Measurements from ENCODE around the gene IRX6.

Gene IRX6

GRCh38 chr16:55323637-55324271 is at the start of gene IRX6:
Gene IRX6, plus strand, starts transcription at chr16:55324203. Its CDS starts 889 bp downstream, at chr16:55325092.
- no peak for DNase-seq (ENCODE audit: low read depth, low spot score)

GRCh38 chr16:55274391-55274790 is 49.6 kb upstream of the IRX6 start:
- no peak for DNase-seq (ENCODE audit: low read depth, low spot score)

GRCh38 chr16:55275167-55275566 is 48.8 kb upstream of the IRX6 start:
- DNase-seq (ENCODE audit: low read depth, low spot score), result no peak

- no peak for DNase-seq (ENCODE audit: low read depth, low spot score)
Measured at GRCh38 chr16:55275869-55276268, 48.1 kb upstream of the IRX6 start.

GRCh38 chr16:55277536-55277935 is 46.5 kb upstream of the IRX6 start:
- no peak for DNase-seq (ENCODE audit: low read depth, low spot score)

- no peak for DNase-seq (ENCODE audit: low read depth, low spot score)
Measured at GRCh38 chr16:55279598-55279997, 44.4 kb upstream of the IRX6 start.

GRCh38 chr16:55280587-55280986 is 43.4 kb upstream of the IRX6 start:
- DNase-seq (ENCODE audit: low read depth, low spot score), result no peak

- no peak for DNase-seq (ENCODE audit: low read depth, low spot score)
Measured at GRCh38 chr16:55282441-55282840, 41.6 kb upstream of the IRX6 start.

- DNase-seq (ENCODE audit: low read depth, low spot score), result no peak
Measured at GRCh38 chr16:55283812-55284717, 39.9 kb upstream of the IRX6 start.

- DNase-seq (ENCODE audit: low read depth, low spot score), result no peak
Measured at GRCh38 chr16:55284718-55285099, 39.3 kb upstream of the IRX6 start.

- DNase-seq (ENCODE audit: low read depth, low spot score), result no peak
Measured at GRCh38 chr16:55285586-55285985, 38.4 kb upstream of the IRX6 start.

- DNase-seq (ENCODE audit: low read depth, low spot score), result no peak
Measured at GRCh38 chr16:55289353-55289752, 34.6 kb upstream of the IRX6 start.

- DNase-seq (ENCODE audit: low read depth, low spot score), result no peak
Measured at GRCh38 chr16:55291847-55292246, 32.2 kb upstream of the IRX6 start.

GRCh38 chr16:55292491-55292890 is 31.5 kb upstream of the IRX6 start:
- no peak for DNase-seq (ENCODE audit: low read depth, low spot score)

GRCh38 chr16:55294129-55294528 is 29.9 kb upstream of the IRX6 start:
- DNase-seq (ENCODE audit: low read depth, low spot score), result no peak

- DNase-seq (ENCODE audit: low read depth, low spot score), result no peak
Measured at GRCh38 chr16:55294931-55295342, 29.1 kb upstream of the IRX6 start.

- DNase-seq (ENCODE audit: low read depth, low spot score), result no peak
Measured at GRCh38 chr16:55297062-55297909, 26.7 kb upstream of the IRX6 start.

- DNase-seq (ENCODE audit: low read depth, low spot score), result no peak
Measured at GRCh38 chr16:55297910-55298479, 26.0 kb upstream of the IRX6 start.

- DNase-seq (ENCODE audit: low read depth, low spot score), result no peak
Measured at GRCh38 chr16:55301385-55302008, 22.5 kb upstream of the IRX6 start.

- no peak for DNase-seq (ENCODE audit: low read depth, low spot score)
Measured at GRCh38 chr16:55302635-55303034, 21.4 kb upstream of the IRX6 start.

GRCh38 chr16:55308973-55309372 is 15.0 kb upstream of the IRX6 start:
- no peak for DNase-seq (ENCODE audit: low read depth, low spot score)

All from activated naive CD8-positive, alpha-beta T cell treated with anti-CD3 and anti-CD28 coated beads, Interleukin-2, amount 50 U/mL, for 16 hours (primary cell).